ENCODE data around the gene COL6A6. TPM values are rescaled to one million over a fixed set of nuclear protein-coding genes. Genes with fewer than 3 reads are reported as not detected.

The COL6A6 gene, protein sequence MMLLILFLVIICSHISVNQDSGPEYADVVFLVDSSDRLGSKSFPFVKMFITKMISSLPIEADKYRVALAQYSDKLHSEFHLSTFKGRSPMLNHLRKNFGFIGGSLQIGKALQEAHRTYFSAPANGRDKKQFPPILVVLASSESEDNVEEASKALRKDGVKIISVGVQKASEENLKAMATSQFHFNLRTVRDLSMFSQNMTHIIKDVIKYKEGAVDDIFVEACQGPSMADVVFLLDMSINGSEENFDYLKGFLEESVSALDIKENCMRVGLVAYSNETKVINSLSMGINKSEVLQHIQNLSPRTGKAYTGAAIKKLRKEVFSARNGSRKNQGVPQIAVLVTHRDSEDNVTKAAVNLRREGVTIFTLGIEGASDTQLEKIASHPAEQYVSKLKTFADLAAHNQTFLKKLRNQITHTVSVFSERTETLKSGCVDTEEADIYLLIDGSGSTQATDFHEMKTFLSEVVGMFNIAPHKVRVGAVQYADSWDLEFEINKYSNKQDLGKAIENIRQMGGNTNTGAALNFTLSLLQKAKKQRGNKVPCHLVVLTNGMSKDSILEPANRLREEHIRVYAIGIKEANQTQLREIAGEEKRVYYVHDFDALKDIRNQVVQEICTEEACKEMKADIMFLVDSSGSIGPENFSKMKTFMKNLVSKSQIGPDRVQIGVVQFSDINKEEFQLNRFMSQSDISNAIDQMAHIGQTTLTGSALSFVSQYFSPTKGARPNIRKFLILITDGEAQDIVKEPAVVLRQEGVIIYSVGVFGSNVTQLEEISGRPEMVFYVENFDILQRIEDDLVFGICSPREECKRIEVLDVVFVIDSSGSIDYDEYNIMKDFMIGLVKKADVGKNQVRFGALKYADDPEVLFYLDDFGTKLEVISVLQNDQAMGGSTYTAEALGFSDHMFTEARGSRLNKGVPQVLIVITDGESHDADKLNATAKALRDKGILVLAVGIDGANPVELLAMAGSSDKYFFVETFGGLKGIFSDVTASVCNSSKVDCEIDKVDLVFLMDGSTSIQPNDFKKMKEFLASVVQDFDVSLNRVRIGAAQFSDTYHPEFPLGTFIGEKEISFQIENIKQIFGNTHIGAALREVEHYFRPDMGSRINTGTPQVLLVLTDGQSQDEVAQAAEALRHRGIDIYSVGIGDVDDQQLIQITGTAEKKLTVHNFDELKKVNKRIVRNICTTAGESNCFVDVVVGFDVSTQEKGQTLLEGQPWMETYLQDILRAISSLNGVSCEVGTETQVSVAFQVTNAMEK (N-terminal part only)
- 1.6 TPM for total RNA-seq
- long read RNA-seq, partial matches to known transcripts = 1 of 2 reads
- long read RNA-seq, other reads (novel, unspliced or antisense) = 1 of 2 reads

DNA sequence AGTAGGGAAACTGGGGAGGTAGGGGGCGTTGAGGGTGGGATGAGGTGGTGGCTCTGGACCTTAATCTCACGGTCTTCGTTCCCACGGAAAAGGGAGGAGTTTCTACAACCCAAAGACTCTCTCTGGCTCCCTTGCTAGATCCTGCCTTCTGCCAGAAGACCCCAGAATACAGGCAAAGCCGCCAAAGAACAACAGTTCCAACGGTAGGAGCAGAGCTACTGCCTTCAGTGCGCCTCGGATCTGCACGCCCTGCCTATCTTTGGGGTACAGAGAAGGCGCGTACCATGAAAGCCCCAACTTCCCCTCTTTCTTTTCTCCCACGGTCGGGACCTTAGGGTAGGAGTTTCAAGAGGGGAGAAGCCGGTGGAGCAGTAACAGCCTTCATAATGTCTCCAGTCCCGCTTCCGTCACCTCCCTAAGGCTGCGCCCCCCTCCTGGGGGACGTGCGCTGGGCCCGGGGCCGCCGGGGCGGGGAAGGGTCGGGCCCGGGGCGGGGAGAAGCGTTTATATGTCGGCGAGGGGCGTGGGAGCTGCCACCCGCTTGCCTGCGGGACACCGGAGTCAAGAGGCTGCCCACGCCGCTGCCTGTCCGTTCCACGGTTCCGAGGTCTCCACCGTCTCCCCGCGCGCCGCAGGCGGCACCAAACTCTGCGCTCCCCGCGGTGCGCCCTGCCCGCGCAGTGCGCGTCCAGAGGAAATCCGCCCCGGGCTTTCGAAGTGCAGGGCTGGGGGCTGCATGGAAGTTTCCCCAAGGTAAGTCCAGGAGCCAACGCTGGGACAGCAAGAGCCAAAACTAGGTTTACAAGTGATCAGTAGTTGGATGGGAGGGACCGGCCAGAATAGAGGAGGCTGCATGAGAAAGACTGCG lies at the start of gene COL6A6:
COL6A6 (plus strand) TSS at position 533 of the 868 bp plus-strand sequence. CDS start 43,188 bp downstream, outside the sequence.
- ATAC-seq (peak; percentile 65), DNase-seq (peak; percentile 39)
- intact Hi-C loops (cut with micrococcal nuclease) = no loop called here

DNA sequence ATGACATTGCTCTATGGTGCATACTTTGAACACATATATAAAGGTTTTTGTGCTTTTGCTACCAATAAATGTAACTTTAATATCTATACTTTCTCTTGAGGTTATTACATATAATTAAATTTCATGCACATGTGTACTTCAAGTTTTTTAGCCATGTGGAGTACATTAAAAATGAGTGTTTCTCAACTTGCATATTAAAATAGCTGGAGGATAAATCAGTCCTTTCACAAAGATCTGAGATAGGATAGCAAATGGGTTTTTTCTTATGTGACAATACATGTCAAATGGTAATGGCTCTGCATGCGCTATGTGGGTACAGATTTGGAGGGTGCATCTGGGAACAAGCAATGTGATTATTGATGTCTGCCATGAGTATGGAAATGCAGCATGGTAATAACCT lies 48.7 kb upstream of the COL6A6 start:
- intact Hi-C loops (cut with micrococcal nuclease) = no loop called here
- DNase-seq = no peak
- no peak for ATAC-seq

DNA sequence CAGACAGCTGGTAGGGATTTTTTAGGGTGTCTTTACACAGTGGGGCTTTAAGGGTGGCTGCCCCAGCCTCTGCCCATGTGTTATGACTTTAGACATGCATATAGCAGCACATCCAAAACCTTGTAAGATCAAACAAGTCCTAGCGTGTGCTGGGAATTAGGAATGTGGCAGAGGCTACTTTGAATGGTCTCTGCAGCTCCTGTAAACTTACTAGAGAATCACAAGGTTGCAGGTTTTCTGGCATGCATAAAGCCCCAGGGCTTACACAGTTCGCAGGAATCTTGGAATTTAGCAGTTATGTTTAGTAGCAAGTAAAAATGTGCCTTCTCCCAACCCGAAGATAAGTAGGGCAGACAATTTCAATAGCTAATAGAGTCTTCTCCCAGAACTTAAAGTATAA lies 46.9 kb upstream of the COL6A6 start:
- no peak for ATAC-seq
- intact Hi-C loops (cut with micrococcal nuclease) = no loop called here
- no peak for DNase-seq

DNA sequence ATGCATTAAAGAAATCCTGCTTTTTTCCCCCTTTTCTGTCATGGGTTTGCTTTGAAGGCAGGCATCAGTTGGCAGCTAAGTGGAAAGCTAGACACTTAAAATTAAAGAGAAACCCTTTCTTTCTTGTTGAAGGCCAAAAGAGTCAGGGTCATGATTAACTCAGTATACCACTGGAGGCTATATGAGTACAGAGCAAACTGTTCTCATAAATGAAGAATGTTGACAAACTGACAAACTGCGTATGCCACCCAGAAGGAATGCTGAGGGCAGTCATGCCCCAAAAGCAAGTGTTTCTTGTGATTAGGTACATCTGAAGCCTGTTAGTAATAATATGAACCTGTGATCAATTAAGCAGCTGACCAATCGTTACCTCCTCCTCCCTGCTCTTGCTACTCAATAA lies 43.6 kb upstream of the COL6A6 start:
- no peak for DNase-seq
- no peak for ATAC-seq
- intact Hi-C loops (cut with micrococcal nuclease) = no loop called here

DNA sequence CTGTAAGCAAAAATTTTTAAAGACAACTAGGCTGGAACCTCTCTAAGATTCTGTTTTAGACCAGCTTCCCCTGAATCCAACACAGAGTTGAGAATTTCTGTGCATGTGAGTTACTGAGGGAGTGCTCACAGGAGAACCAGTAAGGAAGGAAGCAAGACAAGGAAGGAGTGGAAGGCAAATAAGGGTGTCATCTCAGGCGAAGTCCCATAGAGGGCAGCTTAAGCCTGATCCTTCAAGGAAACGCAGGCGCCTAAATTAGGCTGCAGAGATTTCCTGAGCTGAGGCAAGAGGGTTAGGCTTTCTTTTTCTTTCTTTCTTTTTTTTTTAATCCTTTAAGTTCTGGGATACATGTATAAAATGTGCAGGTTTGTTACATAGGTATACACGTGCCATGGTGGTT lies 36.2 kb upstream of the COL6A6 start:
- ATAC-seq (peak; percentile 60), DNase-seq (peak; percentile 21)
- intact Hi-C loops (cut with micrococcal nuclease) = no loop called here

DNA sequence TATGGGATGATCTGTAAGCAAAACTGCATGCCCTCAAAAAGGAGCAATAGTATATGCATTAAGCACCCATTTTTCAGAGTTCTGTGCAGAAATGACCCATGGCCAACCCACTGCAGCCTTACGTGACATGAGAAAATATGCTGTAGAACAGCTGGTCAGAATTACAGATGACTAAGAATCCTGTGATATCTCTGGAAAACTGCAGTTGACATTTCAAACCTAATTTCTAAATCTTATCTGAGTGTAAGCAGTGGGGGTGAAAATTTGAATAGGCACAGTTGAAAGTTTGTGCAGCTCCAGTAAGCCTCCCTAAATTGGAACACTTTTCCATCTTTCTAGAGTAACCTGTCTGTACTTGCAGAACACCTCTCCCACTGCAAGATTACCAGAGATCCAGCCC lies 28.7 kb upstream of the COL6A6 start:
- intact Hi-C loops (cut with micrococcal nuclease) = no loop called here
- ATAC-seq (no peak), DNase-seq (no peak)

DNA sequence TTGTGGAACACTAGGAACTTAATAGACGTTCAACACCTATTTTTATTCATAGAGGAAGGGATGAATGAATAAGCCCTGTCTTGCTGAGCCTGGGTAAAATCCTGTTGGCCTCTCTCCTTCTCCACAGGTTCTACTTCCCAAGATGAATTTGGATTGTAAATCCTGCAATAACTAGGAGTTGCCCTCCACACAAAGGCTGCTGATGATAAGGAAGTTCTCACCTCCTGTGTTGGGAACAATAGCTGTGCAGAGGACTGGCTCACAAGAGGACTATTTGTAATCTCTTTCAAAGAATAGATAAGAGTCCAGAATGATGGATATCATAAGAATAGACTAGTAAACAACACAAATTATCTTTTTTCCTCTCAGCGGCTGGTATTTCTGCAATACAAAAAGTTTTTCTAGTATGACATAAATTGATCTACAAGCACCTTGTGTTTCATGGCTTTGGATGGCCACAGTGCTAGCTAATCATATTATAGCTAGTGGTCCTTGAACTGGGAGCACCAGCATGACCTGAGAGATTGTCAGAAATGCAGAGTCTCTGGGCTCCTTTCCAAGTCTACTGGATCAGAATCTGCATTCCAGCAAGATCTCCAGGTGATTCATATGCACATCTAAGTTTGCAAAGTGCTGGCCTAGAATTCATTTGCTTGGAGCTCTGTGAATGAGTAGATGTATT lies 28.1 kb upstream of the COL6A6 start:
- intact Hi-C loops (cut with micrococcal nuclease) = no loop called here
- ATAC-seq (no peak), DNase-seq (no peak)

DNA sequence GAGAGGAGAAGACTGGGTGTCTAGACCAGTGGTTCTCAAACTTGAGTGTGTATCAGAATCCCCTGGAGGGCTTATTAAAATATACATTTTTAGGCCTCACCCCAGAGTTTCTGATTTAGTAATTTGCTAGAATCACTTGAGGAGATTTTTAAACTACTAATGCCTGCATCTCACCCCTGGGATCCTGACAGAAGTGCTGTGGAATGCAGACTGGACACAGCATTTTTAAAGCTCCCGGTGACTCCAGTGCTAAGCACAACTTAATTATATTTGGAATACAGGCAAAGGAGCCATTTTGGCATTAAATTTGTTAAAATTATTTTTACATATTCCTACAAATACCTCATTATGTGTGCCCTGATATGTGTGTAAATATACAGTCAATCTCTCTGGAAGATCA lies 26.7 kb upstream of the COL6A6 start:
- no peak for DNase-seq
- intact Hi-C loops (cut with micrococcal nuclease) = no loop called here
- no peak for ATAC-seq

DNA sequence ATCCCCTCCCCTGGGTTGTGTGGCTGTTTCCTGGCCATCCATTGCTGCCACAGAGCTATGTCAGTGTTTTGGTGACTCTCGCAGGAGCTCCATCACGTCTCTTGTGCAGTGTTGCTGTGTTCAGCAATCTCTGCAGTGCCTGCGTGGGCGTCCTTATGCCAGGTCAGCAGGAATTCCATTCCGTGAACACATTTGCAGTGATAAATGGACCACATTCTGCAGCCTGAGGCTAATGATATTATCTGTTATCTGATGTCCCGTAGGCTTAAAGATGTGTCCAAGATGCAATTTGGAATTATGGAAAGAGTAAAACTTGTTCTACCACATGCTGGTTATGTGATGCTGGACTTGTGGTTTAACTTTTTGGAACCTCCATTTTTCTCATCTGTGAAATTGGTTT lies 25.5 kb upstream of the COL6A6 start:
- intact Hi-C loops (cut with micrococcal nuclease) = no loop called here
- ATAC-seq (no peak), DNase-seq (no peak)

DNA sequence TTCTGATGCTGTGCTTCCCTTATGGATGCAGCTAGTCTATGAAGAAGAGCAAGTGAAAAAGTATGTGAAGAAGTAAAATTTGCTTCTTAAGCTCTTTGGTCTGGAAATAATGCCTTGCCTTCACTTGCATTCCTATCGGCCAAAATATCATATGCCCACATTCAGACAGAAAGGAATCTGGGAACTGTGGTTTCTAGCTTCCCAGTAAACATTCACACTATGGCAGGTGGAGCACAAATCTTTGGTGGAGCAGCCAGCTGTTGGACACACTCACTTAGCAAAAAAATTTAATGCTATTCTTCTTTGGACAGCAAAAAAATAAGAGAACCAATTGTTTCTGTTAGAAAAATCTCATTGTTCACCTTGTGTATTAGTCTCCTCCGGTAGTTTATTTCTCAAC lies 12.3 kb upstream of the COL6A6 start:
- DNase-seq (no peak), ATAC-seq (no peak)
- intact Hi-C loops (cut with micrococcal nuclease) = no loop called here

DNA sequence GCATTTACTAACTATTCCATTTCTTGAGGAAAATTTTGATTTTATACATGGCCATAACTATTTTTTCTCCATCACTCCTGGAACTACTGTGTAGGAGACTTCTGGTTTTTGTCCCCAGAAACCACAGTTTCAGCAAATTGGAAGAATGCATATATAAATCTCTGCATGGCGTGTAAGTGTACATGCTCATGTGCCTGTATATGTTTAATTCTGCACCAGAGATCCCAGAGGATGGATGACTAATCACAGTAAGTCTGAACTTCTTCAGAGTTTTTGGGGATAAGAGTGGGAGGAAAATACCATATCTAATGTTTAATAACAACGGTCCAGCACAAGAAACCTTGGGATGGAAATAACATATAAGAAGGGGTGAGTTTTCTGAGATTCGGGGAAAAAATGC lies 10.9 kb upstream of the COL6A6 start:
- ATAC-seq (no peak), DNase-seq (no peak)
- intact Hi-C loops (cut with micrococcal nuclease) = no loop called here

DNA sequence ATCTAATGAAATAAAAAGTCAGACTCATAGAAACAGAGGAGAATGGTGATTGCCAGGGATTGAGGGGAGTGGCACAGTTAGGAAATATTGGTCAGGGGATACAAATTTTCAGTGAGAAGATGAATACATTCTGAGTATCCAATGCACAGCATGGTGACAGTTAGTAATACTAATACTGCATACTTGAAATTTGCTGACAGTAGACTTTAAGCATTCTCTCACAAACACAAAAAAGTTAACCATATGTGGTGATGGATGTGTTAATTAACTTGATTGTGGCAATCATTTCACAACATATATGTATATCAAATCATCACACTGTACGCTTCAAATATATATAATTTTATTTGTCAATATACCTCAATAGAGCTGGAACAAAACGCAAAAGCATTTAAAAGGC lies 9.2 kb upstream of the COL6A6 start:
- intact Hi-C loops (cut with micrococcal nuclease) = no loop called here
- ATAC-seq (no peak), DNase-seq (no peak)

DNA sequence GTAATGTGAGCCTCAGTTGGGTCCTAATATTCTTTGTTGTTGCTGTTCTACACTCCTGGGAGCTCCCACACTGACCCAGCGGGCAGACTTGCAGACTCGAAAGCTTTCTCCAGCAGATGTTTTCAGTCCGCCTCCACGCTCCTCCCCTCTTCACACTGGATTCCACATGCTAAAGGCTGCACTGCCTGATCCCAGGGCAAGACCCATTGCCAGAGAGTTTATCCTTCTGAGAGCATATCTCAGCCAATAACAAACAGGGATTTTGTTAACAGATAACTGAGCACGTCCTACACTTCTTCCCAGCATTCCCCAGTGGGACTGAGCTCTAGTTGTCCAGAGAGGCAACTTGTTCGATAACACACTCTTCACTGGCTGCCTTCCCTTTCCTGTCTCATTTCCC lies 8.0 kb upstream of the COL6A6 start:
- peak; percentile 78 for DNase-seq
- ATAC-seq = peak; percentile 98

DNA sequence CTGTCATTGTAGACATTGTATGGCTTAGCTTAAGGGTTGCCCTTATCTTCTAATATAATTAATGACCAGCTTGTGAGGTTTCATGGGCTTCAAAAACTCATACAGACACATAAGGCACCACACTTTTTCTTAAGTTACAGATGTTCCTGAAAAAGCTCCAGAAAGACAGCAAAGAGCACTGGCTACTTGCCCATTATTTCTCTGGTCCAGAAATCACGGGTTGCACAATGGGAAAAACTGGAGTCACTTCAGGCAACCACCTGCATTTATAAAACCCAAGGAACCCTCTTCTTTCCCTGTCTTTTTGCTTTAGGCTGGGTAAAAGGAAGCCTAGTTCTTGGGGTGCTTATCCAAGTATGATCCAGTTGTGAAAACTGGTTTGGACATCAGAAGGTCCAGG lies 2.3 kb upstream of the COL6A6 start:
- intact Hi-C loops (cut with micrococcal nuclease) = no loop called here
- peak; percentile 60 for ATAC-seq

More for the DNA sequence above, 8.0 kb upstream of the COL6A6 start:
- intact Hi-C loops (cut with micrococcal nuclease) = no loop called here

DNA sequence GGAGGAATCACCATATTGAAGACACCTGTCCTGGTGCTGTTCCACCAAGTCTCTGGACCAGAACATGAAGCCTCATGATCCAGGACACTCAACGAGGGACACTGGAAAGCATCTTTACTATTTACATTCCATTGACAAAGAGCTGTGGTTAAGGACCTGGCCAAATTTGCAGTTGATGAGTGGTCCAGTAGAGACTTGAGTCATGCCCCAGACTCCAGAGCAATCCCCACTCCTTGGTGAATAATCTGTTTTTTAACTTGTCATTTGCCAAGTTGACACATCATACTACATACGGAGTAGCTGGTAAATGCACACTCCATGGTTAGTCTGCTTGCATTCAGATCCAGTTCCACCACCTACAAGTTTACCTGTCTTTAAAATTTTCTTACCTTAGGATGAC lies 1.2 kb upstream of the COL6A6 start:
- DNase-seq (no peak), ATAC-seq (no peak)
- intact Hi-C loops (cut with micrococcal nuclease) = no loop called here

More for the DNA sequence above, 2.3 kb upstream of the COL6A6 start:
- DNase-seq = no peak

DNA sequence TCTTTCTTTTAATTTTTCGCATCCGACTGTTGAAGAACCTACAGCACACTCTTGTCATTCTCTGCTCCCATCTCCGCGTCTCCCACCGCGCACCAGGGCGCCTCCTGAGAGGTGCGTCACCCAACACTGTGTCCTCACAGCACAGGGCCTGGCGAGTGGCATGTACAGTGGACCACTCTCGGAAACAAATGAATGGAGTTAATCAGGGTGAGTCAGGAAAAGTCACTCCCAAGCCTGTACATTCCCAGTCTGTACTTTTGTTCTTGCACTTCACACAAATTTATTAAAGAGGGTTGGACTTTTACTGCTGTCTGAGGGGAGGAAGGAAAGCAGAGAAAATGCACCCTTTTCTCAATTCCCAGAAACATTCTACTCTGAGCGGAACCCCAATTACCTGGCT lies 625 bp downstream of the COL6A6 start:
- intact Hi-C loops (cut with micrococcal nuclease) = no loop called here
- ATAC-seq (peak; percentile 62), DNase-seq (peak; percentile 39)

DNA sequence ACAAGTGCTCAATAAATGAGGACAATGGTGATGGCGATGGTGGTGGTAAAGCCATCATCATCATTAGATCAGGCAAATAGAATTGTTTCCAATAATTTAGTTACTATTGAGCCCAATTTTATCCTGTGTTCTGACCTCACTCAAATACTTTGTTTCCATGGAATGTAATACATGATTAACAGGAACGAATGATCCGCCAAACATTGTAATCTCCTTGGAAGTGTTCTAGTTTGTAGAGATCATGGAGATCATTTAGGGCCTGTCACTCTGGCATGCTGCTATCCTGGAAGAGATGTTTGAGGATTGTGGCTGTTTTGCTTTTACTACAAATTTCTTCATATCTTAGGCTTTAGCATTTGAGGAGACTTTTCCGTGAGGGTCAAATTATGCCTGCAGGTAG lies 2.8 kb downstream of the COL6A6 start:
- intact Hi-C loops (cut with micrococcal nuclease) = no loop called here
- ATAC-seq = no peak
- no peak for DNase-seq

DNA sequence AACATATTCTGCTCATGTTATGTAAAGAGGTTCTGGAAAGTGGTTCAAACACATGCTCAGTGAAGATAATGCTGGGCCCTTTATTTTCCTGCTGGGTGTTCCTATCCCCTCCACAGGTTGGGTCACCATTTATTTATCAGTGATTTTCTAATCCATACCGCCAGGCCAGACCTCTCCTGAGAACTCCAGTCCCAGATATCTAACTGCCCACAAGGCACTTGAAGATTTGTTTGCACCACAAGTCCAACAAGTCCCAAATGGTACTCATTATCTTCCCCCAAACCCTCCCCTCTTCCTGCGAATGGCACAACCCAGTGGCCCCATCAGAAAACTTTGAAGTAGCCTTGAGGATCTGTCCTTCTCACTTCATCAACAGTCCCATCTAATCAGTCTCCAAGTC lies 5.4 kb downstream of the COL6A6 start:
- intact Hi-C loops (cut with micrococcal nuclease) = no loop called here
- no peak for DNase-seq
- no peak for ATAC-seq

Data from left ventricle myocardium superior (tissue), 1 donor.